DOHH2 (cell line): ENCODE data around the gene ZER1.

Source experiments
- EZH2phosphoT487 ChIP-seq: fragments of 200-600 bp; sonication (generic); IDR thresholded peaks from 2 replicates; pipeline ENCODE4 v1.6.1; 2017; ENCODE audit warnings: borderline replicate concordance, mild to moderate bottlenecking, antibody characterized with exemption, low read length, moderate library complexity, mixed read lengths
- TF ChIP-seq, protein P1 (sequence below): fragments of 200-600 bp; sonication (generic); IDR thresholded peaks from one replicate; pipeline ENCODE4 v1.5.1; 2014; ENCODE audit warnings: antibody characterized with exemption, mild to moderate bottlenecking, low read depth, low read length; ENCODE audit not compliant: poor library complexity, severe bottlenecking

DNA sequence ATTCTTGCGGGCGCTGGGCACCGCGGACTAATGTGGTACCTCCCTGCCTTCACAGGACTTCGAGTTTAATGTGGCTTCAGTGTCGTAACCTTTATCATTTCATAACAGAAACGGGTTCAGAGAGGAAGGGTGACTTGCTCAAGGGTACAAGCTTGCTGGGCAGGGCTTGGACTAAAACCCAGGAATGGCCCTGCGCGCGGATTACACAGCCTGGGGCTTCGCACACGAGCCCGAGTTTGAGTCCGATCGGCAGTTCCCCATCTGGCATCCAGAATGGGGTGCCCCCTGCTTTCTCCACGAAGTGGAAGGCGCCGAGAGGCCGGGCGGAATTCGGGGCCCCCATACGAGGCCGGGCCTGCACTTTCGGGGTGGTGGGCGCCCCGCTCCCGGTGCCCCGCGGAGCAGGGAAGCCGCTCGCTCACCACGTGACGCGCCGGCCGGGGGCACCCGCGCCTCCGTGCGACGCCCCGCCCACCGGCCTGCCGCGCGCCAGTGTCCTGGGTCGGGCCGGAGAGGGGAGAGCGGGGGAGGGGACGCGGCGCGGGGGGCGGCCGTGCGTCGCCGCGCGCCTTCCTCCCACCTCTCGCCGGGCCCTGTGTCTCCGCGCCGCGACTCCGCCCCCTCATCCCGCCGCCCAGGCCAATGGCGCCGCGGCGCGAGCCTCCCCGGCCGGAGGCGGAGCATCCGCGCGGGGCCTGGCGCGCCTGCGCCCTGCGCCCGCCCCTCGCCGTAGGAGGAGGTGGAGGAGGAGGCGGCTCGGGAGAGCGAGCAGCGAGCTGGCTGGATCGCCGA is 83.0 kb downstream of the ZER1 start, which contains the start of gene SET:
- TF ChIP-seq, protein P1, sequence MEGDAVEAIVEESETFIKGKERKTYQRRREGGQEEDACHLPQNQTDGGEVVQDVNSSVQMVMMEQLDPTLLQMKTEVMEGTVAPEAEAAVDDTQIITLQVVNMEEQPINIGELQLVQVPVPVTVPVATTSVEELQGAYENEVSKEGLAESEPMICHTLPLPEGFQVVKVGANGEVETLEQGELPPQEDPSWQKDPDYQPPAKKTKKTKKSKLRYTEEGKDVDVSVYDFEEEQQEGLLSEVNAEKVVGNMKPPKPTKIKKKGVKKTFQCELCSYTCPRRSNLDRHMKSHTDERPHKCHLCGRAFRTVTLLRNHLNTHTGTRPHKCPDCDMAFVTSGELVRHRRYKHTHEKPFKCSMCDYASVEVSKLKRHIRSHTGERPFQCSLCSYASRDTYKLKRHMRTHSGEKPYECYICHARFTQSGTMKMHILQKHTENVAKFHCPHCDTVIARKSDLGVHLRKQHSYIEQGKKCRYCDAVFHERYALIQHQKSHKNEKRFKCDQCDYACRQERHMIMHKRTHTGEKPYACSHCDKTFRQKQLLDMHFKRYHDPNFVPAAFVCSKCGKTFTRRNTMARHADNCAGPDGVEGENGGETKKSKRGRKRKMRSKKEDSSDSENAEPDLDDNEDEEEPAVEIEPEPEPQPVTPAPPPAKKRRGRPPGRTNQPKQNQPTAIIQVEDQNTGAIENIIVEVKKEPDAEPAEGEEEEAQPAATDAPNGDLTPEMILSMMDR, result no peak
- no peak for TF ChIP-seq EZH2phosphoT487
